Suprapubic skin (tissue), 4 donors: Measurements from ENCODE around the gene CTSH.

ENCODE experiments used
- CTCF ChIP-seq, 2 donors: fragments of 200-600 bp in 1 of 2; fragments of 450-650 bp in 1 of 2; sonication (generic) in 1 of 2; IDR thresholded peaks; one replicate each; pipeline ENCODE4 v1.5.1; 2016 to 2019; ENCODE audit warnings: antibody characterized with exemption in 2 of 2, mild to moderate bottlenecking in 1 of 2, moderate library complexity in 1 of 2
- EP300 ChIP-seq: sonication (generic); formaldehyde crosslinking; IDR thresholded peaks from one replicate; pipeline ENCODE4 v1.6.1; 2017; ENCODE audit warnings: antibody characterized with exemption
- POLR2A ChIP-seq, 2 donors: fragments of 450-650 bp; IDR thresholded peaks; one replicate each; pipeline ENCODE4 v1.6.1; 2017; ENCODE audit warnings: antibody characterized with exemption in 2 of 2, mild to moderate bottlenecking in 2 of 2, moderate library complexity in 2 of 2
- POLR2AphosphoS5 ChIP-seq, 3 donors: sonication (generic); formaldehyde crosslinking; IDR thresholded peaks; one replicate each; pipeline ENCODE4 v1.6.1; 2017; ENCODE audit warnings: antibody characterized with exemption in 3 of 3

- TF ChIP-seq CTCF (IDR thresholded peaks at IDR 0.05) (no peak), POLR2A (IDR thresholded peaks at IDR 0.05) (no peak), EP300 (no peak), POLR2AphosphoS5 (IDR thresholded peaks at IDR 0.05) (no peak)
Measured at GRCh38 chr15:78993257-78993930, 48.5 kb upstream of the CTSH start.
